NCI-H82 treated with DMSO at 0.1 percent for 48 hours (cell line): ENCODE results near the gene ARHGAP6.

Experiments
- DNase-seq: peaks from one replicate; lab custom pipeline; 2025; ENCODE audit not compliant: unreplicated experiment; lab: John Stamatoyannopoulos, UW

Gene ARHGAP6

GRCh38 chrX:11665168-11666111, at the start of gene ARHGAP6:
Gene ARHGAP6 (minus strand): TSS chrX:11665920. CDS start chrX:11664828, 1,092 bp downstream.
- peak; percentile 1 for DNase-seq

- DNase-seq: no peak
Observed at GRCh38 chrX:11704725-11705495, 39.2 kb upstream of the ARHGAP6 start.

- no peak for DNase-seq
Observed at GRCh38 chrX:11703855-11704254, 38.1 kb upstream of the ARHGAP6 start.

- no peak for DNase-seq
Observed at GRCh38 chrX:11702965-11703631, 37.4 kb upstream of the ARHGAP6 start.

GRCh38 chrX:11702420-11702819, 36.7 kb upstream of the ARHGAP6 start:
- no peak for DNase-seq

- DNase-seq: no peak
Observed at GRCh38 chrX:11698702-11699101, 33.0 kb upstream of the ARHGAP6 start.

GRCh38 chrX:11688201-11688600, 22.5 kb upstream of the ARHGAP6 start:
- DNase-seq: no peak

- DNase-seq: no peak
Observed at GRCh38 chrX:11687157-11687556, 21.4 kb upstream of the ARHGAP6 start.

- DNase-seq: no peak
Observed at GRCh38 chrX:11683057-11683456, 17.3 kb upstream of the ARHGAP6 start.

- no peak for DNase-seq
Observed at GRCh38 chrX:11678158-11678557, 12.4 kb upstream of the ARHGAP6 start.

GRCh38 chrX:11672213-11672612, 6.5 kb upstream of the ARHGAP6 start:
- no peak for DNase-seq

- no peak for DNase-seq
Observed at GRCh38 chrX:11670316-11670715, 4.6 kb upstream of the ARHGAP6 start.

GRCh38 chrX:11666952-11667685, 1.4 kb upstream of the ARHGAP6 start:
- DNase-seq: peak; percentile 5

- DNase-seq: no peak
Observed at GRCh38 chrX:11666164-11666563, 444 bp upstream of the ARHGAP6 start.

GRCh38 chrX:11664211-11665167, 1.2 kb downstream of the ARHGAP6 start:
- DNase-seq: no peak

- DNase-seq: no peak
Observed at GRCh38 chrX:11663875-11664210, 1.9 kb downstream of the ARHGAP6 start.

- no peak for DNase-seq
Observed at GRCh38 chrX:11655282-11656015, 10.3 kb downstream of the ARHGAP6 start.

GRCh38 chrX:11648705-11649519, 16.8 kb downstream of the ARHGAP6 start:
- DNase-seq: no peak
